ENCODE data around the gene IGFALS.

Gene IGFALS

GRCh38 chr16:1788708-1789100 is 4.8 kb downstream of the IGFALS start:
- H3K4me1 ChIP-seq (ENCODE audit: control extremely low read depth in 1 of 4, control insufficient read depth in 4 of 4, insufficient read depth in 4 of 4, low read length in 3 of 4): peaks cover 0 to 7% (median 5%) of the 10 kb centered on the region in 4 experiments
- no peak for DNase-seq
- no peak overlapping the region for H3K27ac ChIP-seq (ENCODE audit: insufficient read depth in 1 of 2, low read depth in 1 of 2, low read length in 2 of 2, poor library complexity in 1 of 2, severe bottlenecking in 2 of 2)
- ChIA-PET CTCF (no interaction called here), POLR2A (no interaction called here)
- no peaks in the 10 kb centered on the region for H3K9me3 ChIP-seq (ENCODE audit: control extremely low read depth in 1 of 5, control insufficient read depth in 4 of 5, insufficient read depth in 2 of 5, low read depth in 1 of 5, low read length in 4 of 5)
- H3K36me3 ChIP-seq (ENCODE audit: control insufficient read depth in 4 of 4, insufficient read depth in 4 of 4, low read length in 3 of 4): peaks cover 0 to 64% (median 38%) of the 10 kb centered on the region in 4 experiments
- H3K4me3 ChIP-seq (ENCODE audit: control insufficient read depth in 1 of 7, extremely low read depth in 1 of 7, insufficient read depth in 4 of 7, low read depth in 2 of 7, low read length in 6 of 7): no peak overlapping the region
- H3K27me3 ChIP-seq (replicated peaks in 2 of 5; ENCODE audit: control insufficient read depth in 4 of 5, insufficient read depth in 5 of 5, low read length in 4 of 5): no peaks in the 10 kb centered on the region
- WGBS (ENCODE audit: insufficient coverage): 88% methylated on average over 19 of the region's 19 CpGs

- ChIA-PET POLR2A (no interaction called here), CTCF (no interaction called here)
- H3K4me1 ChIP-seq (ENCODE audit: control extremely low read depth in 1 of 4, control insufficient read depth in 4 of 4, insufficient read depth in 4 of 4, low read length in 3 of 4): peaks cover 0 to 10% (median 9%) of the 10 kb centered on the region in 4 experiments
- H3K27me3 ChIP-seq (replicated peaks in 2 of 5; ENCODE audit: control insufficient read depth in 4 of 5, insufficient read depth in 5 of 5, low read length in 4 of 5): no peaks in the 10 kb centered on the region
- no peak for DNase-seq
- no peak overlapping the region for H3K27ac ChIP-seq (ENCODE audit: insufficient read depth in 1 of 2, low read depth in 1 of 2, low read length in 2 of 2, poor library complexity in 1 of 2, severe bottlenecking in 2 of 2)
- WGBS (ENCODE audit: insufficient coverage): 95% methylated on average over 25 of the region's 38 CpGs
- H3K4me3 ChIP-seq (ENCODE audit: control insufficient read depth in 1 of 7, extremely low read depth in 1 of 7, insufficient read depth in 4 of 7, low read depth in 2 of 7, low read length in 6 of 7): no peak overlapping the region
- no peaks in the 10 kb centered on the region for H3K9me3 ChIP-seq (ENCODE audit: control extremely low read depth in 1 of 5, control insufficient read depth in 4 of 5, insufficient read depth in 2 of 5, low read depth in 1 of 5, low read length in 4 of 5)
- H3K36me3 ChIP-seq (ENCODE audit: control insufficient read depth in 4 of 4, insufficient read depth in 4 of 4, low read length in 3 of 4): peaks cover 0 to 64% (median 38%) of the 10 kb centered on the region in 4 experiments
Observed at GRCh38 chr16:1788095-1788707, 5.3 kb downstream of the IGFALS start.

- Histone ChIP-seq H3K4me1 (ENCODE audit: control extremely low read depth in 1 of 4, control insufficient read depth in 4 of 4, insufficient read depth in 4 of 4, low read length in 3 of 4) (peaks cover 0 to 10% (median 9%) of the 10 kb centered on the region in 4 experiments), H3K4me3 (ENCODE audit: control insufficient read depth in 1 of 7, extremely low read depth in 1 of 7, insufficient read depth in 4 of 7, low read depth in 2 of 7, low read length in 6 of 7) (no peak overlapping the region), H3K27ac (ENCODE audit: insufficient read depth in 1 of 2, low read depth in 1 of 2, low read length in 2 of 2, poor library complexity in 1 of 2, severe bottlenecking in 2 of 2) (no peak overlapping the region), H3K36me3 (ENCODE audit: control insufficient read depth in 4 of 4, insufficient read depth in 4 of 4, low read length in 3 of 4) (peaks cover 0 to 64% (median 38%) of the 10 kb centered on the region in 4 experiments), H3K9me3 (ENCODE audit: control extremely low read depth in 1 of 5, control insufficient read depth in 4 of 5, insufficient read depth in 2 of 5, low read depth in 1 of 5, low read length in 4 of 5) (no peaks in the 10 kb centered on the region), H3K27me3 (replicated peaks in 2 of 5; ENCODE audit: control insufficient read depth in 4 of 5, insufficient read depth in 5 of 5, low read length in 4 of 5) (no peaks in the 10 kb centered on the region)
- WGBS (ENCODE audit: insufficient coverage): 98% methylated on average over 44 of the region's 44 CpGs
- ChIA-PET CTCF (no interaction called here), POLR2A (no interaction called here)
- no peak for DNase-seq
Observed at GRCh38 chr16:1787322-1788094, 6.0 kb downstream of the IGFALS start.

GRCh38 chr16:1787056-1787321 is 6.5 kb downstream of the IGFALS start:
- Histone ChIP-seq H3K9me3 (ENCODE audit: control extremely low read depth in 1 of 5, control insufficient read depth in 4 of 5, insufficient read depth in 2 of 5, low read depth in 1 of 5, low read length in 4 of 5) (no peaks in the 10 kb centered on the region), H3K36me3 (ENCODE audit: control insufficient read depth in 4 of 4, insufficient read depth in 4 of 4, low read length in 3 of 4) (peaks cover 0 to 62% (median 36%) of the 10 kb centered on the region in 4 experiments), H3K4me3 (ENCODE audit: control insufficient read depth in 1 of 7, extremely low read depth in 1 of 7, insufficient read depth in 4 of 7, low read depth in 2 of 7, low read length in 6 of 7) (no peak overlapping the region), H3K27me3 (replicated peaks in 2 of 5; ENCODE audit: control insufficient read depth in 4 of 5, insufficient read depth in 5 of 5, low read length in 4 of 5) (no peaks in the 10 kb centered on the region), H3K4me1 (ENCODE audit: control extremely low read depth in 1 of 4, control insufficient read depth in 4 of 4, insufficient read depth in 4 of 4, low read length in 3 of 4) (peaks cover 0 to 10% (median 9%) of the 10 kb centered on the region in 4 experiments), H3K27ac (ENCODE audit: insufficient read depth in 1 of 2, low read depth in 1 of 2, low read length in 2 of 2, poor library complexity in 1 of 2, severe bottlenecking in 2 of 2) (no peak overlapping the region)
- ChIA-PET CTCF (no interaction called here), POLR2A (no interaction called here)
- no peak for DNase-seq
- 97% methylated on average over 6 of the region's 6 CpGs for WGBS (ENCODE audit: insufficient coverage)

GRCh38 chr16:1786242-1787055 is 7.1 kb downstream of the IGFALS start:
- H3K4me1 ChIP-seq (ENCODE audit: control extremely low read depth in 1 of 4, control insufficient read depth in 4 of 4, insufficient read depth in 4 of 4, low read length in 3 of 4): peaks cover 0 to 15% (median 14%) of the 10 kb centered on the region in 4 experiments
- H3K4me3 ChIP-seq (ENCODE audit: control insufficient read depth in 1 of 7, extremely low read depth in 1 of 7, insufficient read depth in 4 of 7, low read depth in 2 of 7, low read length in 6 of 7): no peak overlapping the region
- POLR2A ChIA-PET: no interaction called here

GRCh38 chr16:1785846-1786170 is 7.7 kb downstream of the IGFALS start:
- ChIA-PET POLR2A (no interaction called here), CTCF (no interaction called here)
- Histone ChIP-seq H3K9me3 (ENCODE audit: control extremely low read depth in 1 of 5, control insufficient read depth in 4 of 5, insufficient read depth in 2 of 5, low read depth in 1 of 5, low read length in 4 of 5) (no peaks in the 10 kb centered on the region), H3K27ac (ENCODE audit: insufficient read depth in 1 of 2, low read depth in 1 of 2, low read length in 2 of 2, poor library complexity in 1 of 2, severe bottlenecking in 2 of 2) (no peak overlapping the region), H3K36me3 (ENCODE audit: control insufficient read depth in 4 of 4, insufficient read depth in 4 of 4, low read length in 3 of 4) (peaks cover 0 to 53% (median 34%) of the 10 kb centered on the region in 4 experiments), H3K4me3 (ENCODE audit: control insufficient read depth in 1 of 7, extremely low read depth in 1 of 7, insufficient read depth in 4 of 7, low read depth in 2 of 7, low read length in 6 of 7) (no peak overlapping the region), H3K27me3 (replicated peaks in 2 of 5; ENCODE audit: control insufficient read depth in 4 of 5, insufficient read depth in 5 of 5, low read length in 4 of 5) (no peaks in the 10 kb centered on the region), H3K4me1 (ENCODE audit: control extremely low read depth in 1 of 4, control insufficient read depth in 4 of 4, insufficient read depth in 4 of 4, low read length in 3 of 4) (peaks cover 0 to 22% (median 21%) of the 10 kb centered on the region in 4 experiments)
- no peak for DNase-seq
- WGBS (ENCODE audit: insufficient coverage): 88% methylated on average over 10 of the region's 14 CpGs

More at GRCh38 chr16:1786242-1787055, 7.1 kb downstream of the IGFALS start:
- H3K27ac ChIP-seq (ENCODE audit: insufficient read depth in 1 of 2, low read depth in 1 of 2, low read length in 2 of 2, poor library complexity in 1 of 2, severe bottlenecking in 2 of 2): no peak overlapping the region
- 95% methylated on average over 50 of the region's 51 CpGs for WGBS (ENCODE audit: insufficient coverage)
- H3K27me3 ChIP-seq (replicated peaks in 2 of 5; ENCODE audit: control insufficient read depth in 4 of 5, insufficient read depth in 5 of 5, low read length in 4 of 5): no peaks in the 10 kb centered on the region
- H3K36me3 ChIP-seq (ENCODE audit: control insufficient read depth in 4 of 4, insufficient read depth in 4 of 4, low read length in 3 of 4): peaks cover 0 to 57% (median 34%) of the 10 kb centered on the region in 4 experiments
- H3K9me3 ChIP-seq (ENCODE audit: control extremely low read depth in 1 of 5, control insufficient read depth in 4 of 5, insufficient read depth in 2 of 5, low read depth in 1 of 5, low read length in 4 of 5): no peaks in the 10 kb centered on the region
- DNase-seq: no peak
- CTCF ChIA-PET: no interaction called here
